Transverse colon (tissue), 4 donors: ENCODE measurements around the gene SPEM2. TPM values are rescaled to one million over a fixed set of nuclear protein-coding genes. Genes with fewer than 3 reads are reported as not detected.
A peak's percentile ranks its signal among the peaks of the same experiment; 100 is the strongest.

Source experiments
- DNase-seq: peaks from one replicate; pipeline ENCODE4 v3.0.0-alpha.2; 2019
- H3K27ac ChIP-seq, 4 donors: fragments of 200-600 bp; sonication (generic); 2 replicates each; pipeline ENCODE4 v1.5.1; 2016 to 2018; ENCODE audit warnings: inconsistent platforms in 4 of 4
- H3K27me3 ChIP-seq: fragments of 200-600 bp; sonication (generic); 2 replicates; pipeline ENCODE4 v1.5.1; 2017; ENCODE audit warnings: inconsistent platforms
- H3K36me3 ChIP-seq, 4 donors: fragments of 200-600 bp; sonication (generic); 2 replicates each; pipeline ENCODE4 v1.5.1; 2017 to 2019; ENCODE audit warnings: inconsistent platforms in 4 of 4
- H3K4me1 ChIP-seq, 4 donors: fragments of 200-600 bp; sonication (generic); 2 replicates each; pipeline ENCODE4 v1.5.1; 2017 to 2020; ENCODE audit warnings: inconsistent platforms in 4 of 4
- H3K4me3 ChIP-seq, 4 donors: fragments of 200-600 bp; sonication (generic); 1 replicate in 1 of 4; 2 replicates in 3 of 4; pipeline versions ENCODE4 v1.5.1 to v1.6.1; 2017 to 2019; ENCODE audit warnings: inconsistent platforms in 4 of 4
- H3K9me3 ChIP-seq, 2 donors: fragments of 200-600 bp; sonication (generic); 2 replicates each; pipeline ENCODE4 v1.5.1; 2017 to 2019; ENCODE audit warnings: inconsistent platforms in 2 of 2
- EP300 ChIP-seq: sonication (generic); formaldehyde crosslinking; IDR thresholded peaks from one replicate; pipeline ENCODE4 v1.6.1; 2017; ENCODE audit warnings: antibody characterized with exemption, low read depth
- POLR2A ChIP-seq: fragments of 450-650 bp; IDR thresholded peaks from one replicate; pipeline ENCODE4 v1.6.1; 2016; ENCODE audit warnings: antibody characterized with exemption, mild to moderate bottlenecking, moderate library complexity
- POLR2AphosphoS5 ChIP-seq, 3 donors: sonication (generic); formaldehyde crosslinking; IDR thresholded peaks; one replicate each; pipeline ENCODE4 v1.6.1; 2016; ENCODE audit warnings: antibody characterized with exemption in 3 of 3
- whole genome bisulfite sequencing, 2 donors: methylation state at CpG; one replicate each; pipeline ENCODE4 v1.1.5; 2018; ENCODE audit warnings: low coverage in 1 of 2; 5-methylcytosine and 5-hydroxymethylcytosine counted together
- in situ Hi-C, 4 donors: fragments of 200-750 bp; cut with MboI; loops; one replicate each; pipeline versions ENCODE4 v1.15.0 to v1.15.1; 2017; ENCODE audit warnings: low sequenced_read_pairs in 3 of 4, low pct_ligation_motif_present in 1 of 4, low pct_unique_long_range_greater_than_20kb in 1 of 4
- intact Hi-C: fragments of 100-400 bp; cut with DNase I; formaldehyde crosslinking; loops from one replicate; pipeline ENCODE4 v1.15.1; 2023; ENCODE audit warnings: low total_unique reads
- total RNA-seq, 4 donors: library from RNA; depleted of rRNA; stranded (reverse); fragments of >200 nt; gene quantifications; one replicate each; pipeline ENCODE4 v1.1.0, GENCODE V29; 2016
- TF ChIP-seq, protein P1 (sequence below), 5 experiments: fragments of 200-600 bp in 3 of 5; fragments of 450-650 bp in 2 of 5; sonication (generic) in 3 of 5; IDR thresholded peaks; 1 replicate in 2 of 5; 2 replicates in 3 of 5; pipeline ENCODE4 v1.5.1; 2016 to 2017; ENCODE audit warnings: antibody characterized with exemption in 5 of 5, inconsistent platforms in 3 of 5, mild to moderate bottlenecking in 2 of 5, moderate library complexity in 1 of 5

Gene SPEM2
- total RNA-seq, 4 donors from 2014 or later = not detected

DNA sequence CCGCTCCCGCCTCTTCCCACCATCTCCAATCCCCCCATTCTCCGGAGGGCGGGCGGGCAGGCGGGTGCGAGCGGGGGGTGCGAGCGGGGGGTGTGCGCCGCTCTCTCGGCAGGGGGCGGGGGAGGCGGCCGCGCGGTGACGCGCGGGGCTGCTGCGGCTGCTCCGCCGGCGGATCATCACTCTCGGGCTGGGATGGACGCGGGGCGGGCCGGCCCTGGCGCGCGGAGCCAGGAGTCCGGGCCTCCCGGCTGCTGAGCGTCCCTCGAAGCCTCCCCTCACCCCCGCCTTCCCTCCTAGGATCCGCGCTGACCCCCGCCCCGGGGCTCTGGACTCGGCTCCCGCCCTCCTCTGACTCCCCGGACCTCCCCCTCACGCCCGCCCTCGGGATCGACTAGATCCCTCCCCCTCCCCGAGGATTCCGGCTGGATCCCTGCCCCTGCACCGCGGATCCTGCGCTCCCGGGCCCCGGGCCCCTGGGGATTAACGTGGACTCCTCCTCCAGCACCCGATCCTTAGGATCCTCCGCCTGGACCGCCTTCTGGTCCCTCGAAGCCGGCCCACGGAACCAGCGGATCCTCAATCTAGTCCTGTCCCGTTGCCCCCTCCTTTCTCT lies 20.6 kb upstream of the SPEM2 start:
- Histone ChIP-seq H3K36me3 (no peaks in the 10 kb centered on the region), H3K4me3 (peak overlapping the region; percentile 47 to 84 (median 66)), H3K27me3 (peaks cover 17% of the 10 kb centered on the region), H3K27ac (peak overlapping the region; percentile 86 to 98 (median 94)), H3K9me3 (no peaks in the 10 kb centered on the region), H3K4me1 (peaks cover 13 to 32% (median 22%) of the 10 kb centered on the region in 4 donors)
- WGBS, 2 donors = 4% methylated on average over 34 of the region's 65 CpGs; no CpG with 5 or more reads in 1 of the 2 donors
- in situ Hi-C loops (no loop called here), intact Hi-C loops (no loop called here)
- no peak for DNase-seq
- TF ChIP-seq EP300 (no peak), POLR2A (peak; percentile 39), POLR2AphosphoS5 (IDR thresholded peaks at IDR 0.05) (peak in 2 of 3 donors; percentile 63 to 68)
- TF ChIP-seq, protein P1, sequence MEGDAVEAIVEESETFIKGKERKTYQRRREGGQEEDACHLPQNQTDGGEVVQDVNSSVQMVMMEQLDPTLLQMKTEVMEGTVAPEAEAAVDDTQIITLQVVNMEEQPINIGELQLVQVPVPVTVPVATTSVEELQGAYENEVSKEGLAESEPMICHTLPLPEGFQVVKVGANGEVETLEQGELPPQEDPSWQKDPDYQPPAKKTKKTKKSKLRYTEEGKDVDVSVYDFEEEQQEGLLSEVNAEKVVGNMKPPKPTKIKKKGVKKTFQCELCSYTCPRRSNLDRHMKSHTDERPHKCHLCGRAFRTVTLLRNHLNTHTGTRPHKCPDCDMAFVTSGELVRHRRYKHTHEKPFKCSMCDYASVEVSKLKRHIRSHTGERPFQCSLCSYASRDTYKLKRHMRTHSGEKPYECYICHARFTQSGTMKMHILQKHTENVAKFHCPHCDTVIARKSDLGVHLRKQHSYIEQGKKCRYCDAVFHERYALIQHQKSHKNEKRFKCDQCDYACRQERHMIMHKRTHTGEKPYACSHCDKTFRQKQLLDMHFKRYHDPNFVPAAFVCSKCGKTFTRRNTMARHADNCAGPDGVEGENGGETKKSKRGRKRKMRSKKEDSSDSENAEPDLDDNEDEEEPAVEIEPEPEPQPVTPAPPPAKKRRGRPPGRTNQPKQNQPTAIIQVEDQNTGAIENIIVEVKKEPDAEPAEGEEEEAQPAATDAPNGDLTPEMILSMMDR (IDR thresholded peaks at IDR 0.05) = no peak

DNA sequence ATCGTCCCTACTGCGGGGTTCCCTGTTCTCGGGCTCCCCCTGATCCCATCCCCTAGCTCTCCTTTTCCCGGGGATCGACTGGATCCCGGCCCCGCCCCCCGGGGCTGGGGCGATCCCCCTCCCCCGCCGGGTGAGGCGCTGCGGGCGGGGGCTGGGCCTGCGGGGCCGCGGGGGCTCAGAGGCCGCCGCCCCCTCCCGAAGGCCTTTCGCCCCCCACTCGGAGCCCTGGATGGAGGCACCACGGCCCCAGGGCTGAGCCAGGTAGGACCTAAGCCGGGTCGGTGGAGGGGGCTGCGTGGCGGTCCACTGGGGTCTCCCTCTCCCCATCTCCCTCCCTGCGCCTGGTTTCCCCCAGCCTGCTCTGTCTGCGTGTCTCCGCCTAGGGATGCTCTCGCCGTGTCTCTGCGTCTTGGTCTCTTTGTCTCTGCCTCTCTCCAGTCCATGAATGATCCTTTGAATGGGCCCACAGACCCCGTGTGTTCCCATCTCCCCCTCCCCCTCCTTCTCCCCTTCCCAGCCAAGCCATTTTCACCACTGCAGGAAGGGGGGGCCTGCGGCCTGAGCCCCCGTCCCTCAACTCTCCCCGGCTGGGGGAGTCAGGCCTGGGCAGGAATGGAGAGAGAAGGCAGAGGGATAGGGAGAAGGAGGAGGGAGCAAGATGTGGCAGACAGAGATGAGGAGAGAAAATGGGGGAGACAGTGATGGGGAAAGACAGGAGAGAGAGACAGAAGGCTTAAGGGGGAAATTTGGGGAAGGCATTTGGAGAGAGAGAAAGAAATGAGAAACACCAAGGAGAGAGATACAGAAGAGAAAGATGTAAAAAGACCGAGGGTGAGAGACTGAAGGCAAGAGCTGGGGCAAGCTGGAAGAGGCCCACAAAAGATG lies 19.8 kb upstream of the SPEM2 start:
- peaks cover 17% of the 10 kb centered on the region for H3K27me3 ChIP-seq
- no peaks in the 10 kb centered on the region for H3K36me3 ChIP-seq
- H3K4me3 ChIP-seq = peak overlapping the region; percentile 47 to 84 (median 66)
- 22 to 29% methylated on average over 2 to 18 of the region's 38 CpGs for WGBS, 2 donors
- TF ChIP-seq, protein P1 (IDR thresholded peaks at IDR 0.05) = no peak
- TF ChIP-seq POLR2AphosphoS5 (IDR thresholded peaks at IDR 0.05) (no peak), POLR2A (no peak)
- in situ Hi-C loops = no loop called here
- no peak for DNase-seq
- no peaks in the 10 kb centered on the region for H3K9me3 ChIP-seq
- H3K4me1 ChIP-seq = peaks cover 13 to 32% (median 22%) of the 10 kb centered on the region in 4 donors
- intact Hi-C loops = no loop called here
- peak overlapping the region; percentile 86 to 98 (median 94) for H3K27ac ChIP-seq

DNA sequence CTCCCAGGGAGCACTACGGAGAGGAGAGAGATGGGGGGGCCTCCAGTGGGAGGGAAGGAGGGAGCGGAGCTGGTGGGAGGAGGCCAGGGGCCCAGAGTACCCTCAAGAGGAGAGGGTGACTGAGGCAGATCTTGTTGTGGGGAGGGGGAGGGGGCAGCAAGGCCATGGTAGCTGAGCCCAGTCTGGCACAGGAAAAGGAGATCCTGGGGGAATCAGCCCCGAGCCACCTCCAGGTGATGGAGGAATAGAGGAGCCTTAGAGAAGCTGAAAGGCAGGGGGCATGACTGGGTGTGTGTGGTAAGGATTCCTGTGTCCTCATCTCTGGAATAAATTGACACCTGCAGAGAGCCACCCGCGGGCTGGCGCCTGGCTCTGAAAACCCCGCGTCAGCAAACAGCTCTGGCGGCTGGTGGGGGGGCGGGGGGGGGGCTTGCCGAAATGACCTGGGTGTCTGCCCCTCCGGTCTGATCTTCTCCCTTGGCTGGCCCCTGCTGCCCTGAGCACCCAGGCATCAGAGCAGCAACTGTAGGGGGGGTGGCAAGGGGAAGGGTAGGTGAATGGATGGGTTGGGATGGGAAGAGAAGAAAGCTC lies 19.1 kb upstream of the SPEM2 start:
- Histone ChIP-seq H3K27ac (peak overlapping the region in 2 of 4 donors; percentile 95 to 98), H3K4me1 (peaks cover 13 to 32% (median 22%) of the 10 kb centered on the region in 4 donors), H3K27me3 (peaks cover 17% of the 10 kb centered on the region), H3K9me3 (no peaks in the 10 kb centered on the region), H3K36me3 (no peaks in the 10 kb centered on the region), H3K4me3 (no peak overlapping the region)
- 35% methylated on average over 12 of the region's 12 CpGs; no CpG with 5 or more reads in 1 of the 2 donors for WGBS, 2 donors
- DNase-seq = no peak
- TF ChIP-seq, protein P1 (IDR thresholded peaks at IDR 0.05) = no peak
- TF ChIP-seq POLR2A (no peak), EP300 (no peak), POLR2AphosphoS5 (IDR thresholded peaks at IDR 0.05) (no peak)
- intact Hi-C loops (no loop called here), in situ Hi-C loops (no loop called here)

DNA sequence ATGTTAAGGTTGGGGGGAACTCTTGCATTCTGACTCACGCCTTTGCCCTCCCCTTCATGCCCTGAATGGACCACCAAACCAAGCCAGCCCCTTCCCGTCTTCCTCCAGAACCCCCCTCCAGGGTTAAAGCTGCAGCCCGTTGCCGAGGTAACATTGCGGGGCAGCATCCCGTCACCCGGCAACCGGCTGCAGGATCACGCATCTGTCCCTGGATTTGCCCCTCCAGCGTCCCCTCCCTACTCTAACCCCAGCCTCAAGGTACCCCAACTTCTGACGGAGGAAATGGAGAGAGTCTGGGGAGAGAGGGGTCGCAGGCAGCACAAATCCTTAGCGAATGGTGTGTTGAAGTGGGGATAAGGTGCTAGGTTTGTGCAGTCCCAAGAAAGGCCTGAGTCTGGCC lies 18.3 kb upstream of the SPEM2 start:
- H3K4me3 ChIP-seq = no peak overlapping the region
- no peak overlapping the region for H3K27ac ChIP-seq
- H3K9me3 ChIP-seq = no peaks in the 10 kb centered on the region
- intact Hi-C loops (no loop called here), in situ Hi-C loops (no loop called here)
- no peak for DNase-seq
- 91% methylated on average over 13 of the region's 13 CpGs; no CpG with 5 or more reads in 1 of the 2 donors for WGBS, 2 donors
- peaks cover 17% of the 10 kb centered on the region for H3K27me3 ChIP-seq
- H3K36me3 ChIP-seq = no peaks in the 10 kb centered on the region
- H3K4me1 ChIP-seq = peaks cover 11 to 29% (median 22%) of the 10 kb centered on the region in 4 donors
- TF ChIP-seq EP300 (no peak), POLR2A (no peak), POLR2AphosphoS5 (IDR thresholded peaks at IDR 0.05) (no peak)
- TF ChIP-seq, protein P1 (IDR thresholded peaks at IDR 0.05) = no peak
